ENCODE measurements around the gene SRRM1.

SRRM1 gene

GRCh38 chr1:24642481-24643362 is at the start of gene SRRM1:
Gene SRRM1 (plus strand): TSS chr1:24643302. CDS start chr1:24643327, 25 bp downstream.
- DNase-seq = peak; percentile 100

- no peak for DNase-seq
These were observed 48.8 kb upstream of the SRRM1 start for GRCh38 chr1:24594328-24594598.

GRCh38 chr1:24596401-24596880 is 46.7 kb upstream of the SRRM1 start:
- DNase-seq = no peak

GRCh38 chr1:24599265-24599664 is 43.8 kb upstream of the SRRM1 start:
- no peak for DNase-seq

- DNase-seq = no peak
These were observed 42.6 kb upstream of the SRRM1 start for GRCh38 chr1:24600551-24600950.

- no peak for DNase-seq
These were observed 37.4 kb upstream of the SRRM1 start for GRCh38 chr1:24605534-24606295.

GRCh38 chr1:24606296-24606605 is 36.9 kb upstream of the SRRM1 start:
- no peak for DNase-seq

GRCh38 chr1:24606621-24607020 is 36.5 kb upstream of the SRRM1 start:
- no peak for DNase-seq

- DNase-seq = no peak
These were observed 33.1 kb upstream of the SRRM1 start for GRCh38 chr1:24609949-24610517.

- DNase-seq = no peak
These were observed 23.7 kb upstream of the SRRM1 start for GRCh38 chr1:24619376-24619775.

GRCh38 chr1:24620678-24621077 is 22.4 kb upstream of the SRRM1 start:
- no peak for DNase-seq

GRCh38 chr1:24621121-24621520 is 22.0 kb upstream of the SRRM1 start:
- DNase-seq = no peak

GRCh38 chr1:24622218-24622617 is 20.9 kb upstream of the SRRM1 start:
- no peak for DNase-seq

GRCh38 chr1:24632832-24633175 is 10.3 kb upstream of the SRRM1 start:
- DNase-seq = no peak

GRCh38 chr1:24635195-24635843 is 7.8 kb upstream of the SRRM1 start:
- DNase-seq = peak; percentile 74

GRCh38 chr1:24636661-24637357 is 6.3 kb upstream of the SRRM1 start:
- no peak for DNase-seq

GRCh38 chr1:24639094-24639493 is 4.0 kb upstream of the SRRM1 start:
- no peak for DNase-seq

- peak; percentile 1 for DNase-seq
These were observed 3.2 kb upstream of the SRRM1 start for GRCh38 chr1:24639881-24640280.

GRCh38 chr1:24640288-24640687 is 2.8 kb upstream of the SRRM1 start:
- no peak for DNase-seq

- DNase-seq = no peak
These were observed 1.4 kb upstream of the SRRM1 start for GRCh38 chr1:24641646-24642151.

- peak; percentile 32 for DNase-seq
These were observed 429 bp downstream of the SRRM1 start for GRCh38 chr1:24643363-24644099.

GRCh38 chr1:24644100-24644384 is 940 bp downstream of the SRRM1 start:
- DNase-seq = no peak
